Fibroblast of upper back skin (primary cell): ENCODE results near the gene FREY1.

Experiments
- DNase-seq: peaks from one replicate; pipeline ENCODE4 v3.0.0-alpha.2; 2013

FREY1 gene

GRCh38 chr11:45892856-45893255 lies 14.2 kb downstream of the FREY1 start:
- DNase-seq, result no peak

- DNase-seq, result no peak
Observed at GRCh38 chr11:45890886-45891550, 16.1 kb downstream of the FREY1 start.

GRCh38 chr11:45889966-45890365 lies 17.1 kb downstream of the FREY1 start:
- DNase-seq, result no peak

GRCh38 chr11:45889555-45889954 lies 17.5 kb downstream of the FREY1 start:
- DNase-seq, result no peak

GRCh38 chr11:45887587-45887986 lies 19.5 kb downstream of the FREY1 start:
- no peak for DNase-seq

GRCh38 chr11:45886816-45887520 lies 20.1 kb downstream of the FREY1 start:
- no peak for DNase-seq

- no peak for DNase-seq
Observed at GRCh38 chr11:45885921-45886721, 20.9 kb downstream of the FREY1 start.

- DNase-seq, result peak; percentile 19
Observed at GRCh38 chr11:45885274-45885920, 21.7 kb downstream of the FREY1 start, which contains the start of gene MAPK8IP1. Gene MAPK8IP1 (plus strand): TSS chr11:45885651. CDS start chr11:45885821, 170 bp downstream.

GRCh38 chr11:45884596-45885185 lies 22.4 kb downstream of the FREY1 start:
- no peak for DNase-seq

GRCh38 chr11:45881708-45882368 lies 25.2 kb downstream of the FREY1 start:
- DNase-seq, result no peak

- no peak for DNase-seq
Observed at GRCh38 chr11:45880772-45881570, 26.1 kb downstream of the FREY1 start.

GRCh38 chr11:45879803-45880686 lies 27.0 kb downstream of the FREY1 start:
- peak; percentile 22 for DNase-seq

GRCh38 chr11:45877845-45878244 lies 29.2 kb downstream of the FREY1 start:
- DNase-seq, result no peak

- DNase-seq, result no peak
Observed at GRCh38 chr11:45877221-45877620, 29.9 kb downstream of the FREY1 start.

- no peak for DNase-seq
Observed at GRCh38 chr11:45876401-45876800, 30.7 kb downstream of the FREY1 start.

GRCh38 chr11:45872651-45873356 lies 34.3 kb downstream of the FREY1 start:
- DNase-seq, result peak; percentile 73

GRCh38 chr11:45871638-45872037 lies 35.4 kb downstream of the FREY1 start:
- no peak for DNase-seq

GRCh38 chr11:45870706-45871105 lies 36.4 kb downstream of the FREY1 start:
- no peak for DNase-seq

GRCh38 chr11:45869551-45869950 lies 37.5 kb downstream of the FREY1 start:
- no peak for DNase-seq

- DNase-seq, result no peak
Observed at GRCh38 chr11:45864041-45864440, 43.0 kb downstream of the FREY1 start.
